DND-41 (cell line): ENCODE results near the gene FJX1.

Experiments
- CTCF ChIP-seq: IDR thresholded peaks from 2 replicates; pipeline ENCODE4 v1.5.1; 2012; ENCODE audit warnings: borderline replicate concordance, low read length, moderate library complexity, mild to moderate bottlenecking; ENCODE audit not compliant: poor library complexity, severe bottlenecking; ENCODE audit errors: extremely low read depth
- EZH2 ChIP-seq: IDR thresholded peaks from 3 replicates; pipeline ENCODE4 v1.6.1; 2012; ENCODE audit warnings: borderline replicate concordance, low read depth, mild to moderate bottlenecking, moderate library complexity, low read length, inconsistent platforms; ENCODE audit not compliant: severe bottlenecking

- TF ChIP-seq CTCF (no peak), EZH2 (no peak)
Observed at GRCh38 chr11:35639591-35640179, 21.4 kb downstream of the FJX1 start.
